ENCODE results near the gene LNX1. TPM values are rescaled to one million over a fixed set of nuclear protein-coding genes. Genes with fewer than 3 reads are reported as not detected.

Gene LNX1
- total and polyA plus RNA-seq, 2 experiments from 2014 or later, result 6.7 to 9.4 TPM

GRCh38 chr4:53576071-53576617 is 15.1 kb downstream of the LNX1 start:
- peaks cover 7% of the 10 kb centered on the region; the same call in 1 of the 2 replicates for H3F3A ChIP-seq (ENCODE audit: insufficient read depth)
- no peaks in the 10 kb centered on the region for H3K9me2 ChIP-seq (ENCODE audit: insufficient read depth)
- no peaks in the 10 kb centered on the region for H3K9me3 ChIP-seq (ENCODE audit: low read depth)
- TF ChIP-seq EZH2phosphoT487 (IDR thresholded peaks at IDR 0.05; ENCODE audit: insufficient read depth, low read depth), result no peak
- no peak for TF ChIP-seq EZH2 (IDR thresholded peaks at IDR 0.05; ENCODE audit: insufficient read depth, poor library complexity, severe bottlenecking)
- no peaks in the 10 kb centered on the region for H4K20me1 ChIP-seq (ENCODE audit: insufficient read depth)
- no peak overlapping the region for H3K9ac ChIP-seq
- H2AFZ ChIP-seq, result no peak overlapping the region
- no peaks in the 10 kb centered on the region for H3K36me3 ChIP-seq (ENCODE audit: low read depth)
- peaks cover 12% of the 10 kb centered on the region for H3K4me1 ChIP-seq (ENCODE audit: insufficient read depth)
- 95 to 96% methylated on average over 9 of the region's 9 CpGs for WGBS, 2 experiments (ENCODE audit: low coverage in 1 of 2, low lambda C conversion rate in 2 of 2, missing lambda C conversion rate in 2 of 2)
- no peak overlapping the region for H3K4me3 ChIP-seq
- no peak for DNase-seq
- no peak overlapping the region for H3K4me2 ChIP-seq (ENCODE audit: unreplicated experiment)
- H3K79me2 ChIP-seq (ENCODE audit: insufficient read depth), result no peaks in the 10 kb centered on the region
- in situ Hi-C loops (cut with MboI), result loop anchor here (25.0 kb wide), 1 partner anchor 661 kb away; the partner anchor contains the start of gene PDGFRA
- no peaks in the 10 kb centered on the region for H3K27me3 ChIP-seq (replicated peaks; ENCODE audit: insufficient read depth)
- no peak overlapping the region for H3K27ac ChIP-seq

GRCh38 chr4:53575552-53575951 is 15.7 kb downstream of the LNX1 start:
- Histone ChIP-seq H3K9ac (no peak overlapping the region), H3K36me3 (ENCODE audit: low read depth) (no peaks in the 10 kb centered on the region), H2AFZ (no peak overlapping the region), H3K4me2 (ENCODE audit: unreplicated experiment) (no peak overlapping the region), H3F3A (ENCODE audit: insufficient read depth) (peaks cover 7% of the 10 kb centered on the region; the same call in 1 of the 2 replicates), H3K9me2 (ENCODE audit: insufficient read depth) (no peaks in the 10 kb centered on the region), H3K4me3 (no peak overlapping the region), H3K79me2 (ENCODE audit: insufficient read depth) (no peaks in the 10 kb centered on the region), H3K9me3 (ENCODE audit: low read depth) (no peaks in the 10 kb centered on the region), H3K27ac (no peak overlapping the region), H4K20me1 (ENCODE audit: insufficient read depth) (no peaks in the 10 kb centered on the region), H3K27me3 (replicated peaks; ENCODE audit: insufficient read depth) (no peaks in the 10 kb centered on the region), H3K4me1 (ENCODE audit: insufficient read depth) (peaks cover 12% of the 10 kb centered on the region)
- in situ Hi-C loops (cut with MboI), result loop anchor here (25.0 kb wide), 1 partner anchor 662 kb away; the partner anchor contains the start of gene PDGFRA
- DNase-seq, result no peak
- TF ChIP-seq EZH2phosphoT487 (IDR thresholded peaks at IDR 0.05; ENCODE audit: insufficient read depth, low read depth), result no peak
- TF ChIP-seq EZH2 (IDR thresholded peaks at IDR 0.05; ENCODE audit: insufficient read depth, poor library complexity, severe bottlenecking), result no peak
- 90 to 99% methylated on average over 4 of the region's 4 CpGs for WGBS, 2 experiments (ENCODE audit: low coverage in 1 of 2, low lambda C conversion rate in 2 of 2, missing lambda C conversion rate in 2 of 2)

GRCh38 chr4:53574528-53574927 is 16.8 kb downstream of the LNX1 start:
- 94 to 96% methylated on average over 1 of the region's 1 CpG for WGBS, 2 experiments (ENCODE audit: low coverage in 1 of 2, low lambda C conversion rate in 2 of 2, missing lambda C conversion rate in 2 of 2)
- H3K4me3 ChIP-seq, result no peak overlapping the region
- DNase-seq, result no peak
- H3K79me2 ChIP-seq (ENCODE audit: insufficient read depth), result no peaks in the 10 kb centered on the region
- no peak overlapping the region for H3K27ac ChIP-seq
- no peak overlapping the region for H3K4me2 ChIP-seq (ENCODE audit: unreplicated experiment)
- in situ Hi-C loops (cut with MboI), result no loop called here
- no peaks in the 10 kb centered on the region for H3K9me3 ChIP-seq (ENCODE audit: low read depth)
- H3K9ac ChIP-seq, result no peak overlapping the region
- H3K36me3 ChIP-seq (ENCODE audit: low read depth), result no peaks in the 10 kb centered on the region
- no peaks in the 10 kb centered on the region for H4K20me1 ChIP-seq (ENCODE audit: insufficient read depth)
- H2AFZ ChIP-seq, result no peak overlapping the region
- peaks cover 7% of the 10 kb centered on the region; the same call in 1 of the 2 replicates for H3F3A ChIP-seq (ENCODE audit: insufficient read depth)
- no peak for TF ChIP-seq EZH2 (IDR thresholded peaks at IDR 0.05; ENCODE audit: insufficient read depth, poor library complexity, severe bottlenecking)
- no peak for TF ChIP-seq EZH2phosphoT487 (IDR thresholded peaks at IDR 0.05; ENCODE audit: insufficient read depth, low read depth)
- H3K27me3 ChIP-seq (replicated peaks; ENCODE audit: insufficient read depth), result no peaks in the 10 kb centered on the region
- peaks cover 12% of the 10 kb centered on the region for H3K4me1 ChIP-seq (ENCODE audit: insufficient read depth)
- no peaks in the 10 kb centered on the region for H3K9me2 ChIP-seq (ENCODE audit: insufficient read depth)

GRCh38 chr4:53573696-53574095 is 17.6 kb downstream of the LNX1 start:
- WGBS, 2 experiments (ENCODE audit: low coverage in 1 of 2, low lambda C conversion rate in 2 of 2, missing lambda C conversion rate in 2 of 2), result 73 to 77% methylated on average over 3 of the region's 3 CpGs
- no peak for TF ChIP-seq EZH2phosphoT487 (IDR thresholded peaks at IDR 0.05; ENCODE audit: insufficient read depth, low read depth)
- TF ChIP-seq EZH2 (IDR thresholded peaks at IDR 0.05; ENCODE audit: insufficient read depth, poor library complexity, severe bottlenecking), result no peak
- no peak for DNase-seq
- H3K4me2 ChIP-seq (ENCODE audit: unreplicated experiment), result no peak overlapping the region
- H3K9me2 ChIP-seq (ENCODE audit: insufficient read depth), result no peaks in the 10 kb centered on the region
- H3K27me3 ChIP-seq (replicated peaks; ENCODE audit: insufficient read depth), result no peaks in the 10 kb centered on the region
- no peaks in the 10 kb centered on the region for H3K9me3 ChIP-seq (ENCODE audit: low read depth)
- no peaks in the 10 kb centered on the region for H4K20me1 ChIP-seq (ENCODE audit: insufficient read depth)
- H2AFZ ChIP-seq, result no peak overlapping the region
- H3F3A ChIP-seq (ENCODE audit: insufficient read depth), result peaks cover 7% of the 10 kb centered on the region; the same call in 1 of the 2 replicates
- H3K4me3 ChIP-seq, result no peak overlapping the region
- no peaks in the 10 kb centered on the region for H3K79me2 ChIP-seq (ENCODE audit: insufficient read depth)
- H3K27ac ChIP-seq, result no peak overlapping the region
- in situ Hi-C loops (cut with MboI), result no loop called here
- peaks cover 12% of the 10 kb centered on the region for H3K4me1 ChIP-seq (ENCODE audit: insufficient read depth)
- H3K9ac ChIP-seq, result no peak overlapping the region
- H3K36me3 ChIP-seq (ENCODE audit: low read depth), result no peaks in the 10 kb centered on the region
